Bronchial epithelial cell (primary cell): ENCODE results near the gene ZNF618. TPM values are rescaled to one million over a fixed set of nuclear protein-coding genes. Genes with fewer than 3 reads are reported as not detected.

Source experiments
- DNase-seq: peaks from one replicate; pipeline ENCODE4 v3.0.0-alpha.2; 2010; ENCODE audit warnings: low read depth
- FAIRE-seq: peaks from 2 replicates; lab custom pipeline; 2011; peaks lifted over from hg19 to GRCh38; lab: Jason Lieb, UNC
- H3K27me3 ChIP-seq: 2 replicates; pipeline ENCODE4 v1.5.1; 2011; ENCODE audit warnings: low read length; ENCODE audit not compliant: control insufficient read depth, insufficient read depth
- H3K36me3 ChIP-seq: 2 replicates; pipeline ENCODE4 v1.5.1; 2011; ENCODE audit warnings: low read length; ENCODE audit not compliant: control insufficient read depth, insufficient read depth
- H3K4me3 ChIP-seq: 2 replicates; pipeline ENCODE4 v1.5.1; 2011; ENCODE audit warnings: mild to moderate bottlenecking, low read depth, low read length, control low read depth
- total RNA-seq: library from RNA; depleted of rRNA; stranded (reverse); fragments of >200 nt; gene quantifications from 2 replicates; pipeline ENCODE4 v1.2.1, GENCODE V29; 2014
- TF ChIP-seq, protein P1 (sequence below): IDR thresholded peaks from 2 replicates; pipeline ENCODE4 v1.5.1; 2011; ENCODE audit warnings: mild to moderate bottlenecking, moderate library complexity, low read length, control low read depth, inconsistent platforms; ENCODE audit not compliant: insufficient read depth, severe bottlenecking

ZNF618 gene
- total RNA-seq, 1 donor from 2014 or later, result 1.6 TPM

DNA sequence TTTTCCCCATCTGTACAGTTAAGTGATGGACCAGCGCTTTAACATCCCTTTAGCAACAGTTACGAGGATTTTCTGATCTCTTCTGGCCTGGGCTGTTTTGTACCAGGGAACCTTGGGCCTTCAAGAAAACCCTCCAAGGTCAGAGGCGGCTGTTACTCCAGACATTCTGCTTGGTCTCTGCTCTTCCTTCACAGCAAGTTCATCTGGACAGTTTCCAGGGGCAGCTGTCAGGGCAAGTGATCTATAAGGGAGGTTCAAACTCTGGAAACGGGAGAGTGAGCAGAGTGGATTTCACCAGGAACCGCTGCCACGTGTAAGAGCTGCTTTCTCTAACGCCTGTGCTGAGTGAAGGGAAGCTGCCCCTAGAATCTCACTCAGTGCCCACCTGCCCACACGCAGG is 36.7 kb downstream of the ZNF618 start:
- FAIRE-seq, result no peak
- H3K36me3 ChIP-seq, result no peaks in the 10 kb centered on the region
- H3K4me3 ChIP-seq, result no peak overlapping the region
- no peak for DNase-seq
- H3K27me3 ChIP-seq, result no peaks in the 10 kb centered on the region
- TF ChIP-seq, protein P1, sequence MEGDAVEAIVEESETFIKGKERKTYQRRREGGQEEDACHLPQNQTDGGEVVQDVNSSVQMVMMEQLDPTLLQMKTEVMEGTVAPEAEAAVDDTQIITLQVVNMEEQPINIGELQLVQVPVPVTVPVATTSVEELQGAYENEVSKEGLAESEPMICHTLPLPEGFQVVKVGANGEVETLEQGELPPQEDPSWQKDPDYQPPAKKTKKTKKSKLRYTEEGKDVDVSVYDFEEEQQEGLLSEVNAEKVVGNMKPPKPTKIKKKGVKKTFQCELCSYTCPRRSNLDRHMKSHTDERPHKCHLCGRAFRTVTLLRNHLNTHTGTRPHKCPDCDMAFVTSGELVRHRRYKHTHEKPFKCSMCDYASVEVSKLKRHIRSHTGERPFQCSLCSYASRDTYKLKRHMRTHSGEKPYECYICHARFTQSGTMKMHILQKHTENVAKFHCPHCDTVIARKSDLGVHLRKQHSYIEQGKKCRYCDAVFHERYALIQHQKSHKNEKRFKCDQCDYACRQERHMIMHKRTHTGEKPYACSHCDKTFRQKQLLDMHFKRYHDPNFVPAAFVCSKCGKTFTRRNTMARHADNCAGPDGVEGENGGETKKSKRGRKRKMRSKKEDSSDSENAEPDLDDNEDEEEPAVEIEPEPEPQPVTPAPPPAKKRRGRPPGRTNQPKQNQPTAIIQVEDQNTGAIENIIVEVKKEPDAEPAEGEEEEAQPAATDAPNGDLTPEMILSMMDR, result no peak

DNA sequence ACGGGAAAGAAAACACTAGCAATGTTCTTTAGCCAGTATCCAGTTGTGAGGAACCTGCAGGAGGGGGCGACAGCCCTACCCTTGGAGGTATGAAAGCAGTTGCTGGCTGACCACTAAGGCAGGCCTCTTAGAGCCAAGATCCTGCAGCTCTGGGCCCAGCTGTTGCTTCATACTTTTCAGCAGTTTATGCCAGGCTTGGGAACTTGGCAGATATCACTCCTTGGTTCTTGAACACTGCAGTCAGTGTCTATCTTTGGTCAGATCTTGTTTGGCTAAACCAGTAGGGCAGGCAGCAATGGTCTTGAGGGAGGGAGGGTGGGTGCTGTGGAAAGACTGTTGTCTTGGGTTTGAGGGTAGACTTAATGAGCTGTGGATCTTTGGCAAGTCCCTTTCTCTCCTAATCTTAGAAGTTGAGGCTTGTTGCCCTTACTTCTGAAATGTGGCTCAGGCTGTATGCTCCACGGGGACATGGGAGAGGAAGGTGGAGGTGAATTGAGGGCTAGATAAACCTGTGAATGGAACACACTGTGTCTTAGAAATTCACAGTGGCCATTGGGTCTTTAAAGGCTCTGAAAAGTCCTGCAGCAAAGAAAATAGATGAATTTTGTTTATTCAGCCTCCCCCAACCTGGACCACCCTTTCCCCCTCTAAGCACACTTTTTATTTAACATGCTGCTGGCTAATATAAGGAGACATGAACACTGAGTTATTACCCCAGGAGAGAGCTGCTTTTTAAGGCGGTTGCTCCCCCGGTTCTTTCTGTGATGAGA is 37.5 kb downstream of the ZNF618 start:
- Histone ChIP-seq H3K27me3 (no peaks in the 10 kb centered on the region), H3K4me3 (no peak overlapping the region), H3K36me3 (no peaks in the 10 kb centered on the region)
- TF ChIP-seq, protein P1, result no peak
- DNase-seq (no peak), FAIRE-seq (peak; percentile 75)

DNA sequence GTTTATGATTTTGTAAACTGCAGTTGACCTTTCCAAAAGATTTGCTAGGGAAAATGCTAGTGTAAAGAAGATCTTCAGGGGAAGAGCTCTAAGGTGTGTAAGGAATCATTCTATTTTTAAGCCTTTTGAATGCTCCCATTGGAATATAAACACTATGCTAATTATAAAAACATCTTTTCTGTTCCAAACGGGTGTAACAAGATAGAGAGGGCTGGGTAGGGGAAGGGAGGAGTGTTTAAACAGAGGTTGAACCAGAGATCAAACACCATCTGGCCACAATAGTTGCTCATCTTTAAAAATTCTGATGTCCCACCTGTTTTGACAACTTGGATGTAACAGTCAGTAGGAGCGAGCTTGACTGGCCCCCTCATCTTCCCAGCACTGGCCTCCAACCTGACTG is 38.4 kb downstream of the ZNF618 start:
- TF ChIP-seq, protein P1, result no peak
- H3K27me3 ChIP-seq, result no peaks in the 10 kb centered on the region
- no peak overlapping the region for H3K4me3 ChIP-seq
- FAIRE-seq (no peak), DNase-seq (no peak)
- H3K36me3 ChIP-seq, result no peaks in the 10 kb centered on the region

GRCh38 chr9:113915817-113916434 is 39.8 kb downstream of the ZNF618 start:
- DNase-seq (no peak), FAIRE-seq (no peak)
- TF ChIP-seq, protein P1, result no peak
- no peak overlapping the region for H3K4me3 ChIP-seq
- no peaks in the 10 kb centered on the region for H3K27me3 ChIP-seq
- no peaks in the 10 kb centered on the region for H3K36me3 ChIP-seq

DNA sequence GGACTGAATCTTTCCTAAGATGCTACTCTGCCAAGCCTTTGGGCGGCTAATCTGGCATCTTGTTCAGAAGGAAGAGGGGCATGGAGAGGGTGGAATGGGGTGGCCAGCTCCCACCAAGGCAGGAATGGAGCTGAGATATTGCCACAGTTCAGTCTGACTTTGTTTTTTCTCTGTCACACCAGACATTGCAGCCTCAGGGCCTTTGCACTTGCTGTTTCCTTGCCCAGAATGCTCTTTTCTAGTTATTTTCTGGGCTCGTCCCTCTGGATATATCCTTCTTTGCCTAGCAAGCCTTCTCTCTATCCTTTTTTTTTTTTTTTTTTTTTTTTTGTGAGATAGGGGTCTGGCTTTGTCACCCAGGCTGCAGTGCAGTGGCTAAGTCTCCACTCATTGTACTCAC is 40.8 kb downstream of the ZNF618 start:
- H3K36me3 ChIP-seq, result no peaks in the 10 kb centered on the region
- H3K4me3 ChIP-seq, result no peak overlapping the region
- TF ChIP-seq, protein P1, result no peak
- FAIRE-seq, result no peak
- no peaks in the 10 kb centered on the region for H3K27me3 ChIP-seq
- DNase-seq, result no peak
